Neural cell (in vitro differentiated cells): ENCODE data around the gene TSPYL6. TPM values are rescaled to one million over a fixed set of nuclear protein-coding genes. Genes with fewer than 3 reads are reported as not detected.

Source experiments
- H2AFZ ChIP-seq: fragments of 200-600, 300-800 bp; sonication (generic), shearing (Covaris generic); 2 replicates; pipeline ENCODE4 v1.6.0; 2014; ENCODE audit warnings: low read depth, mild to moderate bottlenecking, antibody characterized with exemption, low read length, moderate library complexity
- H3F3A ChIP-seq: fragments of 200-600 bp; shearing (Covaris generic); 2 replicates; pipeline ENCODE4 v1.6.1; 2016; ENCODE audit warnings: mild to moderate bottlenecking, moderate library complexity, mixed read lengths, antibody characterized with exemption, low read length; ENCODE audit not compliant: insufficient read depth, poor library complexity, severe bottlenecking
- H3K27ac ChIP-seq: fragments of 200-600, 300-800 bp; sonication (generic), shearing (Covaris generic); 2 replicates; pipeline ENCODE4 v1.5.1; 2014; ENCODE audit warnings: mild to moderate bottlenecking, low read length, moderate library complexity
- H3K27me3 ChIP-seq: fragments of 300-800, 200-600 bp; sonication (generic), shearing (Covaris generic); 2 replicates; pipeline ENCODE4 v1.6.0; 2014; ENCODE audit warnings: mild to moderate bottlenecking, low read depth, low read length, moderate library complexity; ENCODE audit not compliant: insufficient read depth
- H3K36me3 ChIP-seq: fragments of 300-800, 200-600 bp; sonication (generic), shearing (Covaris generic); 2 replicates; pipeline ENCODE4 v1.5.1; 2014; ENCODE audit warnings: mild to moderate bottlenecking, antibody characterized with exemption, low read length, moderate library complexity; ENCODE audit not compliant: insufficient read depth
- H3K4me2 ChIP-seq: fragments of 300-800, 200-600 bp; sonication (generic), shearing (Covaris generic); 2 replicates; pipeline ENCODE4 v1.6.0; 2014; ENCODE audit warnings: mild to moderate bottlenecking, low read length
- H3K4me3 ChIP-seq: fragments of 300-800, 200-600 bp; sonication (generic), shearing (Covaris generic); 2 replicates; pipeline ENCODE4 v1.5.1; 2014; ENCODE audit warnings: mild to moderate bottlenecking, low read length, moderate library complexity
- H3K79me2 ChIP-seq: fragments of 200-600 bp; shearing (Covaris generic); replicated peaks from 2 replicates; pipeline ENCODE4 v1.6.0; 2014; ENCODE audit warnings: mild to moderate bottlenecking, low read length, moderate library complexity; ENCODE audit not compliant: insufficient read depth
- H3K9ac ChIP-seq: fragments of 300-800, 200-600 bp; sonication (generic), shearing (Covaris generic); 2 replicates; pipeline ENCODE4 v1.6.1; 2016; ENCODE audit warnings: mild to moderate bottlenecking, low read length, mixed read lengths
- H3K9me2 ChIP-seq: fragments of 200-600 bp; shearing (Covaris generic); 2 replicates; pipeline ENCODE4 v1.6.1; 2016; ENCODE audit warnings: mild to moderate bottlenecking, low read length, mixed read lengths; ENCODE audit not compliant: insufficient read depth
- H3K9me3 ChIP-seq: fragments of 200-600, 300-800 bp; sonication (generic), shearing (Covaris generic); 2 replicates; pipeline ENCODE4 v1.6.1; 2016; ENCODE audit warnings: mild to moderate bottlenecking, mixed run types, low read length, moderate library complexity, mixed read lengths
- H4K20me1 ChIP-seq: fragments of 200-600 bp; shearing (Covaris generic); 2 replicates; pipeline ENCODE4 v1.6.1; 2016; ENCODE audit warnings: mild to moderate bottlenecking, mixed run types; ENCODE audit not compliant: insufficient read depth
- CTCF ChIP-seq: fragments of 450-650 bp; IDR thresholded peaks from 2 replicates; pipeline ENCODE4 v1.5.1; 2014; ENCODE audit warnings: antibody characterized with exemption, mild to moderate bottlenecking, moderate library complexity; ENCODE audit not compliant: poor library complexity, severe bottlenecking
- EP300 ChIP-seq: fragments of 450-650 bp; conservative IDR thresholded peaks from 2 replicates; pipeline ENCODE4 v1.6.1; 2014; ENCODE audit warnings: antibody characterized with exemption, mild to moderate bottlenecking, moderate library complexity; ENCODE audit not compliant: poor library complexity, severe bottlenecking
- EZH2 ChIP-seq: fragments of 200-600, 300-800 bp; shearing (Covaris generic), sonication (generic); IDR thresholded peaks from 2 replicates; pipeline ENCODE4 v1.6.1; 2014; ENCODE audit warnings: antibody characterized with exemption, low read length, borderline replicate concordance, mild to moderate bottlenecking; ENCODE audit not compliant: insufficient read depth, poor library complexity, severe bottlenecking
- MXI1 ChIP-seq: fragments of 450-650 bp; conservative IDR thresholded peaks from 2 replicates; pipeline ENCODE4 v1.6.1; 2014; ENCODE audit warnings: antibody characterized with exemption, mild to moderate bottlenecking; ENCODE audit not compliant: poor library complexity, severe bottlenecking
- POLR2AphosphoS5 ChIP-seq: IDR thresholded peaks from 2 replicates; pipeline ENCODE4 v1.6.1; 2012
- RAD21 ChIP-seq: fragments of 450-650 bp; conservative IDR thresholded peaks from 2 replicates; pipeline ENCODE4 v1.6.1; 2014; ENCODE audit warnings: antibody characterized with exemption, mild to moderate bottlenecking, moderate library complexity
- SMC3 ChIP-seq: fragments of 450-650 bp; conservative IDR thresholded peaks from 2 replicates; pipeline ENCODE4 v1.6.1; 2014; ENCODE audit warnings: antibody characterized with exemption, mild to moderate bottlenecking, moderate library complexity; ENCODE audit not compliant: poor library complexity
- TAF1 ChIP-seq: IDR thresholded peaks from 2 replicates; pipeline ENCODE4 v1.6.1; 2012; ENCODE audit warnings: low read depth
- polyA minus RNA-seq: library from RNA; depleted of rRNA, polyadenylated mRNA; stranded (reverse); fragments of >200 nt; gene quantifications from 2 replicates; pipeline ENCODE4 v1.2.3, GENCODE V29; 2014
- polyA plus RNA-seq: library from polyadenylated mRNA; depleted of rRNA; stranded (reverse); fragments of >200 nt; gene quantifications from 2 replicates; pipeline ENCODE4 v1.2.3, GENCODE V29; 2014
- TF ChIP-seq, protein P1 (sequence below): IDR thresholded peaks from 2 replicates; pipeline ENCODE4 v1.6.1; 2012; ENCODE audit warnings: borderline replicate concordance

TSPYL6 gene
- not detected in 2 replicates for polyA plus RNA-seq
- polyA minus RNA-seq, result not detected in 2 replicates

DNA sequence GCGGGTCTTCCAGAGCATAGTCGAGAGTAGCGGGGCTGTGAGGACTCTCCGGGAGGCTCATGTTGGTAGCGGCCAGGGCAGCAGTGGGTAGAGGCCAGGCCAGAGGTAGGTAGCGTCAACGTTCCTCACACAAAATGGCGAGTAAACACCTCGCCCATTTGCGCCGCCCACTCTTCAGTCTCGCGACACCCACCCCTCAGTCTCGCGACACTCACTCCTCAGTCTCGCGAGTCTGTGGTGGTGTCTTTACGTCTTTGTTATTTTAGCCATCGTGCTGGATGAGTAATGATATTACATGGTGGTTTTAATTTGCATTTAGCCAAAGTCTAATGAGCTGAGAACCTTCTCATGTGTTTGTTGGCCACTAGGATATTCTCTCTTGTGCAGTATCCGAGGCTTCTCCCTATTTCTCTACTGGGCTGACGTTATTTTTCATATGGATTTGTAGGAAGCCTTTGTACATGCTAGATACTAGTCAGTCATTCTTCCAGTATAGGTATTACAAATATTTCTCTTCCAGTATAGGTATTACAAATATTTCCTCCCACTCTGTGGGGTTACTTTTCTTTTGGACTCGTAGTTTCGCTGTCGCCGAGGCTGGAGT is at the start of gene TSPYL6:
Gene TSPYL6, minus strand, starts transcription at position 139 of the 604 bp plus-strand sequence. Its CDS starts 78 bp downstream, at position 61.
- H3F3A ChIP-seq, result no peaks in the 10 kb centered on the region
- no peaks in the 10 kb centered on the region for H3K9me2 ChIP-seq
- H3K4me2 ChIP-seq, result no peak within 1 kb of the TSS
- no peak within 1 kb of the TSS for H2AFZ ChIP-seq
- H3K27ac ChIP-seq, result no peak within 1 kb of the TSS
- no peaks in the 10 kb centered on the region for H3K9me3 ChIP-seq
- no peak within 1 kb of the TSS for H3K4me3 ChIP-seq
- H4K20me1 ChIP-seq, result no peaks in the 10 kb centered on the region
- no peak within 1 kb of the TSS for H3K9ac ChIP-seq
- no peaks in the 10 kb centered on the region for H3K79me2 ChIP-seq
- no peaks in the 10 kb centered on the region for H3K36me3 ChIP-seq
- H3K27me3 ChIP-seq, result no peaks in the 10 kb centered on the region
- TF ChIP-seq MXI1, result no peak
- TF ChIP-seq CTCF, result no peak
- no peak for TF ChIP-seq EZH2

GRCh38 chr2:54303631-54304030 is 47.6 kb upstream of the TSPYL6 start:
- no peaks in the 10 kb centered on the region for H4K20me1 ChIP-seq
- no peaks in the 10 kb centered on the region for H3K9me3 ChIP-seq
- no peak for TF ChIP-seq EZH2
- TF ChIP-seq EP300, result no peak
- TF ChIP-seq, protein P1, sequence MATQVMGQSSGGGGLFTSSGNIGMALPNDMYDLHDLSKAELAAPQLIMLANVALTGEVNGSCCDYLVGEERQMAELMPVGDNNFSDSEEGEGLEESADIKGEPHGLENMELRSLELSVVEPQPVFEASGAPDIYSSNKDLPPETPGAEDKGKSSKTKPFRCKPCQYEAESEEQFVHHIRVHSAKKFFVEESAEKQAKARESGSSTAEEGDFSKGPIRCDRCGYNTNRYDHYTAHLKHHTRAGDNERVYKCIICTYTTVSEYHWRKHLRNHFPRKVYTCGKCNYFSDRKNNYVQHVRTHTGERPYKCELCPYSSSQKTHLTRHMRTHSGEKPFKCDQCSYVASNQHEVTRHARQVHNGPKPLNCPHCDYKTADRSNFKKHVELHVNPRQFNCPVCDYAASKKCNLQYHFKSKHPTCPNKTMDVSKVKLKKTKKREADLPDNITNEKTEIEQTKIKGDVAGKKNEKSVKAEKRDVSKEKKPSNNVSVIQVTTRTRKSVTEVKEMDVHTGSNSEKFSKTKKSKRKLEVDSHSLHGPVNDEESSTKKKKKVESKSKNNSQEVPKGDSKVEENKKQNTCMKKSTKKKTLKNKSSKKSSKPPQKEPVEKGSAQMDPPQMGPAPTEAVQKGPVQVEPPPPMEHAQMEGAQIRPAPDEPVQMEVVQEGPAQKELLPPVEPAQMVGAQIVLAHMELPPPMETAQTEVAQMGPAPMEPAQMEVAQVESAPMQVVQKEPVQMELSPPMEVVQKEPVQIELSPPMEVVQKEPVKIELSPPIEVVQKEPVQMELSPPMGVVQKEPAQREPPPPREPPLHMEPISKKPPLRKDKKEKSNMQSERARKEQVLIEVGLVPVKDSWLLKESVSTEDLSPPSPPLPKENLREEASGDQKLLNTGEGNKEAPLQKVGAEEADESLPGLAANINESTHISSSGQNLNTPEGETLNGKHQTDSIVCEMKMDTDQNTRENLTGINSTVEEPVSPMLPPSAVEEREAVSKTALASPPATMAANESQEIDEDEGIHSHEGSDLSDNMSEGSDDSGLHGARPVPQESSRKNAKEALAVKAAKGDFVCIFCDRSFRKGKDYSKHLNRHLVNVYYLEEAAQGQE, result no peak
- TF ChIP-seq TAF1, result no peak
- TF ChIP-seq RAD21, result no peak
- TF ChIP-seq POLR2AphosphoS5, result no peak
- TF ChIP-seq SMC3, result no peak
- TF ChIP-seq CTCF, result no peak
- TF ChIP-seq MXI1, result no peak

More at GRCh38 chr2:54303631-54304030, 47.6 kb upstream of the TSPYL6 start:
- Histone ChIP-seq H3K9me2 (no peaks in the 10 kb centered on the region), H3K4me3 (no peak overlapping the region), H3K36me3 (no peaks in the 10 kb centered on the region), H3K27ac (no peak overlapping the region), H3K27me3 (no peaks in the 10 kb centered on the region), H3F3A (no peaks in the 10 kb centered on the region), H3K4me2 (no peak overlapping the region), H3K79me2 (no peaks in the 10 kb centered on the region), H2AFZ (no peak overlapping the region), H3K9ac (no peak overlapping the region)
